Endothelial cell of umbilical vein (primary cell): Measurements from ENCODE around the gene CORO2B. TPM values are rescaled to one million over a fixed set of nuclear protein-coding genes. Genes with fewer than 3 reads are reported as not detected.

ENCODE experiments used
- BruUV-seq: library from RNA; stranded (reverse); fragments of 400-500 nt; replicated peaks from 2 replicates; lab custom pipeline; 2021; lab: Mats Ljungman, UMichigan
- CTCF ChIA-PET: fragments of 300-600, 350-600 bp; sonication (Branson Sonifier 250); formaldehyde crosslinking; loops from one replicate; lab custom pipeline; 2021; ENCODE audit warnings: antibody characterized with exemption, inconsistent platforms; lab: Charles Lee
- POLR2A ChIA-PET: fragments of 300-600, 350-600 bp; sonication (Branson Sonifier 250); formaldehyde crosslinking; loops from one replicate; lab custom pipeline; 2021; ENCODE audit warnings: antibody characterized with exemption, inconsistent platforms; lab: Charles Lee
- DNase-seq: peaks from one replicate; pipeline ENCODE4 v3.0.0-alpha.2; 2011; ENCODE audit warnings: low read depth, low spot score
- FAIRE-seq: peaks from 2 replicates; lab custom pipeline; 2011; peaks lifted over from hg19 to GRCh38; lab: Jason Lieb, UNC
- H2AFZ ChIP-seq: 2 replicates; pipeline ENCODE4 v1.6.0; 2012; ENCODE audit warnings: low read depth, low read length, control low read depth, inconsistent platforms
- H3K27ac ChIP-seq: 2 replicates; pipeline ENCODE4 v1.5.1; 2011; ENCODE audit warnings: low read depth, mild to moderate bottlenecking, control low read depth, low read length, moderate library complexity; ENCODE audit not compliant: insufficient read depth
- H3K27me3 ChIP-seq, 2 experiments: 2 replicates each; pipeline versions ENCODE4 v1.6.0 to v1.6.1; 2011; ENCODE audit warnings: low read length in 2 of 2, mixed read lengths in 1 of 2; ENCODE audit not compliant: control insufficient read depth in 2 of 2, insufficient read depth in 2 of 2
- H3K36me3 ChIP-seq, 2 experiments: 2 replicates in 1 of 2; 3 replicates in 1 of 2; pipeline ENCODE4 v1.5.1; 2011; ENCODE audit warnings: low read length in 2 of 2, mild to moderate bottlenecking in 1 of 2, moderate library complexity in 1 of 2; ENCODE audit not compliant: control insufficient read depth in 2 of 2, insufficient read depth in 2 of 2; ENCODE audit errors: extremely low read depth in 1 of 2
- H3K4me1 ChIP-seq: 3 replicates; pipeline ENCODE4 v1.5.1; 2011; ENCODE audit warnings: mild to moderate bottlenecking, low read length; ENCODE audit not compliant: control insufficient read depth, insufficient read depth; ENCODE audit errors: extremely low read depth
- H3K4me2 ChIP-seq: 2 replicates; pipeline ENCODE4 v1.6.1; 2011; ENCODE audit warnings: low read length, control low read depth, mixed read lengths; ENCODE audit not compliant: insufficient read depth
- H3K4me3 ChIP-seq, 3 experiments: fragments of 200-600 bp in 1 of 3; sonication (generic), shearing (Covaris generic) in 1 of 3; replicated peaks in 1 of 3; 2 replicates each; pipeline ENCODE4 v1.5.1; 2011 to 2016; ENCODE audit warnings: control low read depth in 3 of 3, low read length in 3 of 3, mild to moderate bottlenecking in 2 of 3, inconsistent platforms in 1 of 3, low read depth in 1 of 3, moderate library complexity in 1 of 3; ENCODE audit not compliant: insufficient read depth in 1 of 3
- H3K79me2 ChIP-seq: 2 replicates; pipeline ENCODE4 v1.6.0; 2012; ENCODE audit warnings: low read length, inconsistent platforms; ENCODE audit not compliant: control insufficient read depth, insufficient read depth
- H3K9ac ChIP-seq: replicated peaks from 2 replicates; pipeline ENCODE3; 2011; ENCODE audit warnings: low read length, control low read depth; ENCODE audit not compliant: insufficient read depth; ENCODE audit errors: extremely low read depth
- H3K9me1 ChIP-seq: replicated peaks from 3 replicates; pipeline ENCODE4 v1.6.0; 2011; ENCODE audit warnings: mild to moderate bottlenecking, low read length; ENCODE audit not compliant: control insufficient read depth, insufficient read depth; ENCODE audit errors: extremely low read depth
- H3K9me3 ChIP-seq: replicated peaks from 2 replicates; pipeline ENCODE4 v1.5.1; 2012; ENCODE audit warnings: low read length, inconsistent platforms; ENCODE audit not compliant: control insufficient read depth, insufficient read depth
- H4K20me1 ChIP-seq: replicated peaks from 2 replicates; pipeline ENCODE3; 2011; ENCODE audit warnings: mild to moderate bottlenecking, low read length; ENCODE audit not compliant: control insufficient read depth, insufficient read depth; ENCODE audit errors: extremely low read depth
- CTCF ChIP-seq, 2 donors: IDR thresholded peaks; 1 replicate in 1 of 2; 2 replicates in 1 of 2; pipeline ENCODE4 v1.5.1; 2011; ENCODE audit warnings: low read length in 2 of 2, mild to moderate bottlenecking in 2 of 2, moderate library complexity in 2 of 2, control low read depth in 1 of 2, inconsistent platforms in 1 of 2, low read depth in 1 of 2; ENCODE audit not compliant: insufficient read depth in 1 of 2; ENCODE audit errors: extremely low read depth in 1 of 2
- FOS ChIP-seq: IDR thresholded peaks from 2 replicates; pipeline ENCODE4 v1.6.1; 2011; ENCODE audit warnings: mild to moderate bottlenecking, low read length, moderate library complexity, borderline replicate concordance; ENCODE audit not compliant: insufficient read depth
- GATA2 ChIP-seq: IDR thresholded peaks from 2 replicates; pipeline ENCODE4 v1.7.0; 2011; ENCODE audit warnings: low read depth, mild to moderate bottlenecking, moderate library complexity, mixed read lengths, low read length; ENCODE audit not compliant: insufficient read length, insufficient read depth
- POLR2A ChIP-seq: IDR thresholded peaks from 2 replicates; pipeline ENCODE4 v1.6.1; 2012; ENCODE audit warnings: low read depth, mild to moderate bottlenecking, control low read depth, low read length
- POLR2AphosphoS5 ChIP-seq: IDR thresholded peaks from 2 replicates; pipeline ENCODE4 v1.6.1; 2012; ENCODE audit warnings: low read depth, mild to moderate bottlenecking, control low read depth, low read length, moderate library complexity; ENCODE audit not compliant: insufficient read depth
- dilution Hi-C: fragments of 300-500 bp; cut with MboI; formaldehyde crosslinking; loops from one replicate; pipeline ENCODE4 v1.15.0; 2019; ENCODE audit warnings: low sequenced_read_pairs; ENCODE audit not compliant: extremely low pct_ligation_motif_present
- intact Hi-C: fragments of 100-400 bp; cut with micrococcal nuclease; formaldehyde crosslinking; loops from one replicate; pipeline ENCODE4 v1.10.0; 2022
- polyA plus RNA-seq, 4 experiments: library from polyadenylated mRNA; depleted of rRNA in 3 of 4; stranded (reverse) in 3 of 4; unstranded in 1 of 4; fragments of >200 nt; gene quantifications; 2 replicates each; pipeline versions ENCODE4 v1.2.1 to v1.2.3, GENCODE V29; 2011 to 2012; ENCODE audit warnings: missing spikeins in 1 of 4
- total RNA-seq: library from RNA; stranded (reverse); gene quantifications from 2 replicates; pipeline ENCODE4 v1.2.3, GENCODE V29; 2021

Gene CORO2B
- total and polyA plus RNA-seq, 2 donors (not counting 3 experiments of a cell fraction or from before 2014, with no cell fraction given): 2.4 to 3.7 TPM

- H3K9ac ChIP-seq: no peak overlapping the region
- no peak overlapping the region for H3K4me3 ChIP-seq
- no peaks in the 10 kb centered on the region for H3K9me3 ChIP-seq
- FAIRE-seq: no peak
- intact Hi-C loops: no loop called here
- no peak for DNase-seq
- POLR2A ChIA-PET: no interaction called here
- dilution Hi-C loops: no loop called here
- no peak for TF ChIP-seq POLR2A
- no peak for TF ChIP-seq POLR2AphosphoS5
- no peak for TF ChIP-seq CTCF (IDR thresholded peaks at IDR 0.05; ENCODE audit: extremely low read depth in 1 of 2, insufficient read depth in 1 of 2, low read depth in 1 of 2, low read length in 2 of 2)
- no peak for TF ChIP-seq GATA2
- TF ChIP-seq FOS: no peak
- no peaks in the 10 kb centered on the region for H3K4me1 ChIP-seq
- no peak overlapping the region for H3K4me2 ChIP-seq
- no peaks in the 10 kb centered on the region for H3K36me3 ChIP-seq
- no peaks in the 10 kb centered on the region for H3K79me2 ChIP-seq
- BruUV-seq: no TSS peak
- H3K27ac ChIP-seq: no peak overlapping the region
- CTCF ChIA-PET: interaction anchor here (1.0 to 2.9 kb wide), 7 partner anchors 15 to 105 kb away, joined by 3 to 26 read pairs (median 4); no protein-coding TSS in a partner anchor
- H3K27me3 ChIP-seq: peaks cover 0 to 4% of the 10 kb centered on the region in 2 experiments
- no peaks in the 10 kb centered on the region for H3K9me1 ChIP-seq
- H4K20me1 ChIP-seq: no peaks in the 10 kb centered on the region
- H2AFZ ChIP-seq: no peak overlapping the region
These were observed 76.2 kb downstream of the CORO2B start for GRCh38 chr15:68654786-68655560.
